ENCODE measurements around the gene MYLK4. TPM values are rescaled to one million over a fixed set of nuclear protein-coding genes. Genes with fewer than 3 reads are reported as not detected.

The MYLK4 gene
- total RNA-seq, 1 donor from 2014 or later = 1.0 TPM

GRCh38 chr6:2731281-2731909 lies 19.3 kb downstream of the MYLK4 start:
- Mint-ChIP-seq H3K4me3 (ENCODE audit: unreplicated experiment) (no peak overlapping the region), H3K27me3 (ENCODE audit: unreplicated experiment) (no peaks in the 10 kb centered on the region), H3K4me1 (ENCODE audit: unreplicated experiment) (peaks cover 8% of the 10 kb centered on the region), H3K9me3 (ENCODE audit: unreplicated experiment) (no peaks in the 10 kb centered on the region), H3K36me3 (ENCODE audit: unreplicated experiment) (no peaks in the 10 kb centered on the region), H3K27ac (ENCODE audit: unreplicated experiment) (no peak overlapping the region)
- no peak for TF ChIP-seq CTCF (IDR thresholded peaks at IDR 0.05)
- DNase-seq (ENCODE audit: extremely low spot score, unreplicated experiment) = no peak

GRCh38 chr6:2730353-2731107 lies 20.2 kb downstream of the MYLK4 start:
- Mint-ChIP-seq H3K4me3 (ENCODE audit: unreplicated experiment) (no peak overlapping the region), H3K27ac (ENCODE audit: unreplicated experiment) (no peak overlapping the region), H3K36me3 (ENCODE audit: unreplicated experiment) (no peaks in the 10 kb centered on the region), H3K4me1 (ENCODE audit: unreplicated experiment) (peaks cover 13% of the 10 kb centered on the region), H3K27me3 (ENCODE audit: unreplicated experiment) (no peaks in the 10 kb centered on the region), H3K9me3 (ENCODE audit: unreplicated experiment) (no peaks in the 10 kb centered on the region)
- no peak for TF ChIP-seq CTCF (IDR thresholded peaks at IDR 0.05)
- no peak for DNase-seq (ENCODE audit: extremely low spot score, unreplicated experiment)

- peaks cover 13% of the 10 kb centered on the region for H3K4me1 Mint-ChIP-seq (ENCODE audit: unreplicated experiment)
- DNase-seq (ENCODE audit: extremely low spot score, unreplicated experiment) = no peak
- H3K36me3 Mint-ChIP-seq (ENCODE audit: unreplicated experiment) = no peaks in the 10 kb centered on the region
- no peaks in the 10 kb centered on the region for H3K9me3 Mint-ChIP-seq (ENCODE audit: unreplicated experiment)
- TF ChIP-seq CTCF (IDR thresholded peaks at IDR 0.05) = no peak
- H3K27me3 Mint-ChIP-seq (ENCODE audit: unreplicated experiment) = no peaks in the 10 kb centered on the region
- no peak overlapping the region for H3K27ac Mint-ChIP-seq (ENCODE audit: unreplicated experiment)
- no peak overlapping the region for H3K4me3 Mint-ChIP-seq (ENCODE audit: unreplicated experiment)
Measured at GRCh38 chr6:2729921-2730320, 20.8 kb downstream of the MYLK4 start.

DNA sequence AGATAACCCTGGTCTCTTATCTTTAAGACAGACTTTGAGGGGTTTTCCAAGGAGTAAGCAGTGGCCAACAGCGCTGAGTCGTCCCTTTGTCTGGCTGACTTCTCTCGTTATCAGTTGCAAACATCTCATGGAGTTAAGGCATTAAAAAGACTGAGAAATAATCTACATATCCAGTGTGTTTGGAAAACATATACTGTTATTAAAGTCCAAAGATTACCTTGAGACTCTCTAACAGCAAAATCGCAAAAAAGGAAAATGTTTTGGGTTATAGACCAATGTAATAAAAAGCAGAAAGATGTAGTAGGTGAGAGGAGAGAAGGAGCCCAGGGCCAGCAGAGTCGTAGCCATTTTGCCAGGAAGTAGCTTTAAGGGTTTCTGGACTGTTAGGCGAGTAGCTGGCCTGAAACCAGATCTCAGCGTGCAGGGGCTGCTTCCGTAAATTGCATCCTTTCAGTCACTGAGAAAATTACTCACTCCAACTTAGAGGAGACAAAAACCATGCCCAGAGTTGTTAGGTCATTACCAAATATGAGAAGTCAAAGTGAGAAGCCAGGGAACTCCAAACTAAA lies 24.6 kb downstream of the MYLK4 start:
- DNase-seq (ENCODE audit: extremely low spot score, unreplicated experiment) = no peak
- no peak overlapping the region for H3K4me3 Mint-ChIP-seq (ENCODE audit: unreplicated experiment)
- TF ChIP-seq CTCF (IDR thresholded peaks at IDR 0.05) = no peak
- no peak overlapping the region for H3K27ac Mint-ChIP-seq (ENCODE audit: unreplicated experiment)
- H3K36me3 Mint-ChIP-seq (ENCODE audit: unreplicated experiment) = no peaks in the 10 kb centered on the region
- H3K9me3 Mint-ChIP-seq (ENCODE audit: unreplicated experiment) = peaks cover 6% of the 10 kb centered on the region
- no peaks in the 10 kb centered on the region for H3K27me3 Mint-ChIP-seq (ENCODE audit: unreplicated experiment)
- H3K4me1 Mint-ChIP-seq (ENCODE audit: unreplicated experiment) = peaks cover 5% of the 10 kb centered on the region

DNA sequence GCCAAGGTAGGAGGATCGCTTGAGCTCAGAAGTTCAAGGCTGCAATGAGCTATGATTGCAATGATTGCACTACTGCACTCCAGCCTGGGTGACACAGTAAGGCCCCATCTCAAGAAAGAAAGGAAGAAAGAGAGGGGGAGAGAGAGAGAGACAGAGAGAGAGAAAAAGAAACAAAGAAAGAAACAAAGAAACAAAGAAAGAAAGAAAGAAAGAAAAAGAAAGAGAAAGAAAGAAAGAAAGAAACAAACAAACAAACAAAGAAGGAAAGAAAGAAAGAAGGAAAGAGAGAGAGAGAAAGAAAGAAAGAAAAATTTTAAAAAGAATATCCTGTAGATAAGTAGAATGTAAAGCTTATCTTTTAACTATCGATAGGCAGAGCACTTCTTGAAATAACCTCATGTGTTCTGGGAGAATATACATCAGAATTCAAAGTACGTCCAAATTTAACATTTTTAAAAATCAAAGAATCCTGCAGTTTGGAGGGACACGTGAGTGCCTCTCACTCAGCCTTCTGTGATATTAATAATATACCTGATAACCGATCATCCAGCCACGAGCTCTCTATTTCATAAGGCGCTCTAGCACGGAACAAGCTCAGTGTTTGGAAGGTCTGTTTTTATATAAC lies 25.2 kb downstream of the MYLK4 start:
- H3K4me1 Mint-ChIP-seq (ENCODE audit: unreplicated experiment) = peaks cover 5% of the 10 kb centered on the region
- TF ChIP-seq CTCF (IDR thresholded peaks at IDR 0.05) = no peak
- no peak overlapping the region for H3K4me3 Mint-ChIP-seq (ENCODE audit: unreplicated experiment)
- H3K36me3 Mint-ChIP-seq (ENCODE audit: unreplicated experiment) = peaks cover 2% of the 10 kb centered on the region
- peak overlapping the region; percentile 23 for H3K27ac Mint-ChIP-seq (ENCODE audit: unreplicated experiment)
- DNase-seq (ENCODE audit: extremely low spot score, unreplicated experiment) = no peak
- no peaks in the 10 kb centered on the region for H3K27me3 Mint-ChIP-seq (ENCODE audit: unreplicated experiment)
- H3K9me3 Mint-ChIP-seq (ENCODE audit: unreplicated experiment) = peaks cover 6% of the 10 kb centered on the region
